Osteoblast (primary cell): ENCODE measurements around the gene TMEM270. TPM values are rescaled to one million over a fixed set of nuclear protein-coding genes. Genes with fewer than 3 reads are reported as not detected.
"Not testable (repeated sequence)": the region's sequence is repeated elsewhere in the genome, so short reads cannot be mapped to it uniquely, and the experiment has no call there.

Source experiments
- DNase-seq: peaks from one replicate; pipeline ENCODE4 v3.0.0; 2011; ENCODE audit warnings: low spot score, mixed read lengths; ENCODE audit not compliant: insufficient read length; ENCODE audit errors: missing footprints
- H2AFZ ChIP-seq: 2 replicates; pipeline ENCODE4 v1.6.0; 2011; ENCODE audit warnings: mild to moderate bottlenecking, low read length
- H3K27ac ChIP-seq: 2 replicates; pipeline ENCODE4 v1.5.1; 2011; ENCODE audit warnings: mild to moderate bottlenecking, low read depth, low read length, moderate library complexity
- H3K27me3 ChIP-seq: 2 replicates; pipeline ENCODE4 v1.6.0; 2012; ENCODE audit warnings: mild to moderate bottlenecking, control low read depth, inconsistent platforms, low read length, moderate library complexity; ENCODE audit not compliant: insufficient read depth
- H3K36me3 ChIP-seq: 2 replicates; pipeline ENCODE4 v1.5.1; 2011; ENCODE audit warnings: mild to moderate bottlenecking, low read length, control low read depth, moderate library complexity; ENCODE audit not compliant: insufficient read depth
- H3K4me1 ChIP-seq: 2 replicates; pipeline ENCODE4 v1.5.1; 2011; ENCODE audit warnings: mild to moderate bottlenecking, low read length, control low read depth, moderate library complexity; ENCODE audit not compliant: insufficient read depth
- H3K4me2 ChIP-seq: 2 replicates; pipeline ENCODE4 v1.6.0; 2011; ENCODE audit warnings: mild to moderate bottlenecking, low read length; ENCODE audit not compliant: insufficient read depth
- H3K4me3 ChIP-seq: fragments of 200-600 bp; sonication (generic); 3 replicates; pipeline ENCODE4 v1.5.1; 2012; ENCODE audit warnings: mild to moderate bottlenecking, low read length, inconsistent platforms; ENCODE audit not compliant: insufficient read depth
- H3K79me2 ChIP-seq: 2 replicates; pipeline ENCODE4 v1.6.0; 2012; ENCODE audit warnings: mild to moderate bottlenecking, low read length, control low read depth, inconsistent platforms; ENCODE audit not compliant: insufficient read depth
- H3K9me3 ChIP-seq: 2 replicates; pipeline ENCODE4 v1.5.1; 2011; ENCODE audit warnings: low read depth, low read length, control low read depth
- H4K20me1 ChIP-seq: 2 replicates; pipeline ENCODE4 v1.6.0; 2012; ENCODE audit warnings: mild to moderate bottlenecking, low read length, control low read depth; ENCODE audit not compliant: insufficient read depth
- total RNA-seq: library from RNA; depleted of rRNA; stranded (reverse); fragments of >200 nt; gene quantifications from 2 replicates; pipeline ENCODE4 v1.2.3, GENCODE V29; 2012
- TF ChIP-seq, protein P1 (sequence below): IDR thresholded peaks from 2 replicates; pipeline ENCODE4 v1.5.1; 2011; ENCODE audit warnings: mild to moderate bottlenecking, low read depth, low read length, moderate library complexity; ENCODE audit errors: extremely low read depth

TMEM270 gene
- total RNA-seq, 1 donor = not detected

- no peak overlapping the region for H3K4me3 ChIP-seq
- no peak overlapping the region for H3K4me2 ChIP-seq
- H3K27ac ChIP-seq = no peak overlapping the region
- peak; percentile 81 for DNase-seq
- H3K36me3 ChIP-seq = no peaks in the 10 kb centered on the region
- H3K27me3 ChIP-seq = no peaks in the 10 kb centered on the region
- no peaks in the 10 kb centered on the region for H3K79me2 ChIP-seq
- no peaks in the 10 kb centered on the region for H4K20me1 ChIP-seq
- no peak overlapping the region for H2AFZ ChIP-seq
- TF ChIP-seq, protein P1, sequence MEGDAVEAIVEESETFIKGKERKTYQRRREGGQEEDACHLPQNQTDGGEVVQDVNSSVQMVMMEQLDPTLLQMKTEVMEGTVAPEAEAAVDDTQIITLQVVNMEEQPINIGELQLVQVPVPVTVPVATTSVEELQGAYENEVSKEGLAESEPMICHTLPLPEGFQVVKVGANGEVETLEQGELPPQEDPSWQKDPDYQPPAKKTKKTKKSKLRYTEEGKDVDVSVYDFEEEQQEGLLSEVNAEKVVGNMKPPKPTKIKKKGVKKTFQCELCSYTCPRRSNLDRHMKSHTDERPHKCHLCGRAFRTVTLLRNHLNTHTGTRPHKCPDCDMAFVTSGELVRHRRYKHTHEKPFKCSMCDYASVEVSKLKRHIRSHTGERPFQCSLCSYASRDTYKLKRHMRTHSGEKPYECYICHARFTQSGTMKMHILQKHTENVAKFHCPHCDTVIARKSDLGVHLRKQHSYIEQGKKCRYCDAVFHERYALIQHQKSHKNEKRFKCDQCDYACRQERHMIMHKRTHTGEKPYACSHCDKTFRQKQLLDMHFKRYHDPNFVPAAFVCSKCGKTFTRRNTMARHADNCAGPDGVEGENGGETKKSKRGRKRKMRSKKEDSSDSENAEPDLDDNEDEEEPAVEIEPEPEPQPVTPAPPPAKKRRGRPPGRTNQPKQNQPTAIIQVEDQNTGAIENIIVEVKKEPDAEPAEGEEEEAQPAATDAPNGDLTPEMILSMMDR = no peak
- H3K9me3 ChIP-seq = no peaks in the 10 kb centered on the region
- no peaks in the 10 kb centered on the region for H3K4me1 ChIP-seq
Measured at GRCh38 chr7:73833251-73833919, 27.6 kb upstream of the TMEM270 start.

DNA sequence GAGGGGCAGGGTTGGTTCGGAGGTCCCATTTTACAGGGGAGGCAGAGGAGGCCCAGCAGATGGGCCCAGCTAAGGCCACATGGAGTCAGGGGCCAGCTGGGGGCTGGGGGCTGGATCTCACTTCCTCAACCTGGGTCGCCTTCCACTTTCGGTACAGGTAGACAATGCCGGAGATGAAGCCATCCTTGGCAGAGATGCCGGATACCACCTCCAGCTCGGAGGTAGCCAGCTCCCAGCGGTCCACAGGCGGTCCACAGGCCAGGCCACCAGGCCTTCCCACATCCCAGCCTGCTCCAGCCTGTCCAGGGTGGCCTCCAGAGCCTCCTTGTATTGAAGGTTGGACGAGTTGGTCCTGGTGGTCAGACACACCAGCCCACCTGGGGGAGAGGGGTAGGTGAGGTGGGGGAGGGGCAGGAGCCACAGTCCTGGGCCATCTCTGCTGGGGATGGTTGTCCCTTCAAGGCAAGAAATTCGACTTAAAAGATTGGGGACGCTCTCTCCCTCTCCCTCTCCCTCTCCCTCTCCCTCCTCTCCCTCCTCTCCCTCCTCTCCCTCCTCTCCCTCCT lies 26.2 kb upstream of the TMEM270 start:
- Histone ChIP-seq H4K20me1 (no peaks in the 10 kb centered on the region), H3K27ac (no peak overlapping the region), H2AFZ (no peak overlapping the region), H3K4me2 (no peak overlapping the region), H3K4me1 (no peaks in the 10 kb centered on the region), H3K79me2 (no peaks in the 10 kb centered on the region), H3K4me3 (no peak overlapping the region), H3K9me3 (no peaks in the 10 kb centered on the region), H3K36me3 (no peaks in the 10 kb centered on the region), H3K27me3 (no peaks in the 10 kb centered on the region)
- peak; percentile 66 for DNase-seq
- TF ChIP-seq, protein P1 = no peak

DNA sequence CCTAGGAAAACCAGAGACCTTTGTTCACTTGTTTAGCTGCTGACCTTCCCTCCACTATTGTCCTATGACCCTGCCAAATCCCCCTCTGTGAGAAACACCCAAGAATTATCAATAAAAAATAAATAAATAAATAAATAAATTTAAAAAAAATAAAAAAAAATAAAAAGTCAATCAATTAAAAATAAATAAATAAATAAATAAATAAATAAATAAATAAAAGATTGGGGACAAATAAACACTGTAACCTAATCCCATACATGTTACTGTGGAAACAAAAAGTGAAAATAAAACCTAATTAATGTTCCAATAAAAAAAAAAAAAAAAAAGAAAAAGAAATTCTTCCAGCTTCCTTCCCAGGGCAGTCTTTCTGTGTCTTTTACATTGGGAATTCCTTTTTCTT lies 23.8 kb upstream of the TMEM270 start:
- peak; percentile 78 for DNase-seq
- not testable (repeated sequence) for H3K4me2 ChIP-seq, H3K4me3 ChIP-seq, H3K36me3 ChIP-seq, H3K27me3 ChIP-seq, H3K27ac ChIP-seq, H4K20me1 ChIP-seq, H3K79me2 ChIP-seq, H3K9me3 ChIP-seq, H3K4me1 ChIP-seq, H2AFZ ChIP-seq

DNA sequence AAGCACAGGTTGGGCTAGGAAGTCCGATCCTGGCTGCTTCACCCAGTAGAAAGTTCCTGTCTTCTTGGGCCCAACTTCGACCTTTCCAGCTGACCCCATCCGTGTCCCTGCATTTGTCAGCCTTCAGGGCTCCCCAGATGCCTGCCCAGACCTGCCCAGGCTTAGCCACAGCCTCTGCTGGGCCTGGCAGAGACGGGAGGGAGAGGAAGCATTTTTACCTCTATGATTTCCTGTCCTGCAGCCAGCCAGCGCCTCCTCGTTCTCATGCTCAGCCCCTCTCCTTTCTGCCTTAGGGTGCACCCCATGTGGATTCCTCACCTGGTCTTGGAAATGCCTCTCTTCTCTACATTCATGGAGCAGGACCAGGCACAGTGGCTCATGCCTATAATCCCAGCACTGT lies 22.3 kb upstream of the TMEM270 start:
- Histone ChIP-seq H3K4me1 (peaks cover 3% of the 10 kb centered on the region), H3K27me3 (no peaks in the 10 kb centered on the region), H4K20me1 (no peaks in the 10 kb centered on the region), H3K79me2 (no peaks in the 10 kb centered on the region), H3K4me2 (no peak overlapping the region), H3K4me3 (no peak overlapping the region), H2AFZ (no peak overlapping the region), H3K27ac (no peak overlapping the region), H3K36me3 (no peaks in the 10 kb centered on the region), H3K9me3 (no peaks in the 10 kb centered on the region)
- DNase-seq = peak; percentile 57
- TF ChIP-seq, protein P1 = no peak
